Tibial nerve (tissue), 3 donors: ENCODE results near the gene DENND4C.

Experiments
- POLR2A ChIP-seq, 2 donors: fragments of 450-650 bp; IDR thresholded peaks; one replicate each; pipeline ENCODE4 v1.6.1; 2017; ENCODE audit warnings: antibody characterized with exemption in 2 of 2, mild to moderate bottlenecking in 2 of 2, moderate library complexity in 2 of 2
- TF ChIP-seq, protein P1 (sequence below), 5 experiments: fragments of 200-600 bp in 3 of 5; fragments of 450-650 bp in 2 of 5; sonication (generic) in 3 of 5; IDR thresholded peaks; one replicate each; pipeline ENCODE4 v1.5.1; 2016 to 2019; ENCODE audit warnings: antibody characterized with exemption in 5 of 5, mild to moderate bottlenecking in 3 of 5, moderate library complexity in 2 of 5

GRCh38 chr9:19386502-19387044 is 156.1 kb downstream of the DENND4C start:
- TF ChIP-seq, protein P1, sequence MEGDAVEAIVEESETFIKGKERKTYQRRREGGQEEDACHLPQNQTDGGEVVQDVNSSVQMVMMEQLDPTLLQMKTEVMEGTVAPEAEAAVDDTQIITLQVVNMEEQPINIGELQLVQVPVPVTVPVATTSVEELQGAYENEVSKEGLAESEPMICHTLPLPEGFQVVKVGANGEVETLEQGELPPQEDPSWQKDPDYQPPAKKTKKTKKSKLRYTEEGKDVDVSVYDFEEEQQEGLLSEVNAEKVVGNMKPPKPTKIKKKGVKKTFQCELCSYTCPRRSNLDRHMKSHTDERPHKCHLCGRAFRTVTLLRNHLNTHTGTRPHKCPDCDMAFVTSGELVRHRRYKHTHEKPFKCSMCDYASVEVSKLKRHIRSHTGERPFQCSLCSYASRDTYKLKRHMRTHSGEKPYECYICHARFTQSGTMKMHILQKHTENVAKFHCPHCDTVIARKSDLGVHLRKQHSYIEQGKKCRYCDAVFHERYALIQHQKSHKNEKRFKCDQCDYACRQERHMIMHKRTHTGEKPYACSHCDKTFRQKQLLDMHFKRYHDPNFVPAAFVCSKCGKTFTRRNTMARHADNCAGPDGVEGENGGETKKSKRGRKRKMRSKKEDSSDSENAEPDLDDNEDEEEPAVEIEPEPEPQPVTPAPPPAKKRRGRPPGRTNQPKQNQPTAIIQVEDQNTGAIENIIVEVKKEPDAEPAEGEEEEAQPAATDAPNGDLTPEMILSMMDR (IDR thresholded peaks at IDR 0.05): no peak
- no peak for TF ChIP-seq POLR2A (IDR thresholded peaks at IDR 0.05)
